GM18505 (cell line): ENCODE data around the gene PRKAG3.

Experiments
- ATAC-seq: cut with Tn5 transposase; IDR thresholded peaks from one replicate; pipeline ENCODE4 v1.9.1; 2021; ENCODE audit not compliant: unreplicated experiment
- POLR2A ChIP-seq: IDR thresholded peaks from 4 replicates; pipeline ENCODE4 v1.6.1; 2011; ENCODE audit warnings: borderline replicate concordance; ENCODE audit not compliant: insufficient read depth, insufficient read length; ENCODE audit errors: extremely low read depth

The PRKAG3 gene

GRCh38 chr2:218811382-218811781 is 20.2 kb downstream of the PRKAG3 start:
- no peak for ATAC-seq
- no peak for TF ChIP-seq POLR2A

DNA sequence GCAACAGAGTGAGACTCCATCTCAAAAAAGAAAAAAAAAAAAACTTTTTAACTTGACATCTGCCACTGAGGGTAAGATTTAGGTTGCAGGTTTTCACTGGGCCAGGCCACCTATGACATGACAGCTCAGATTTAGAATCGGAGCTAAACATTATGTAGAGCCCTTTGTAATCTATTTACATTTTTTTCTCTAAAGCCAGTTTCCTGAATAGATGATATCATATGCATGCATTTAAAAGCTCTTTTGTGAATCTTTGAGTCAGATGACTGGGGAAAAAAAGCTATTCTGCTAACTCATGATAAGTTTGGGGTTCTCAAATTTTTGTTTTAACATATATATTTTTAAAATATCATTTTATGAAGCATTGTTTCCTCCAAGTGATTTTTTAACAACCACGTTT is 21.3 kb downstream of the PRKAG3 start:
- ATAC-seq = no peak

DNA sequence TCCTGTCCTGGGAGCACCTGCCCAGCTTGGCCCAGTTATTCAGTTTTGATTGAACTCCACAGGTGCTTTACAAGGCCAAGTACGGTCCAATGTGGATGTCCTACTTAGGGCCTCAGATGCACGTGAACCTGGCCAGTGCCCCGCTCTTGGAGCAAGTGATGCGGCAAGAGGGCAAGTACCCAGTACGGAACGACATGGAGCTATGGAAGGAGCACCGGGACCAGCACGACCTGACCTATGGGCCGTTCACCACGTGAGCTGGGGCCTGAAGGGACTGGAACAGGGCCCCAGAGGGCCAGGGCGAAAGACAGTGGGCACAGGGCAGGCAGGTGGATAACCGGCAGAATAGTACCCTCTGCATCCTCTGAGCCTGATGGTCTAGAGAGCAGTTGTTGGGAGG is 22.1 kb downstream of the PRKAG3 start:
- TF ChIP-seq POLR2A = no peak
- no peak for ATAC-seq

More for the DNA sequence above, 21.3 kb downstream of the PRKAG3 start:
- no peak for TF ChIP-seq POLR2A

- ATAC-seq = no peak
- no peak for TF ChIP-seq POLR2A
These were observed 24.0 kb downstream of the PRKAG3 start for GRCh38 chr2:218807626-218808025.

DNA sequence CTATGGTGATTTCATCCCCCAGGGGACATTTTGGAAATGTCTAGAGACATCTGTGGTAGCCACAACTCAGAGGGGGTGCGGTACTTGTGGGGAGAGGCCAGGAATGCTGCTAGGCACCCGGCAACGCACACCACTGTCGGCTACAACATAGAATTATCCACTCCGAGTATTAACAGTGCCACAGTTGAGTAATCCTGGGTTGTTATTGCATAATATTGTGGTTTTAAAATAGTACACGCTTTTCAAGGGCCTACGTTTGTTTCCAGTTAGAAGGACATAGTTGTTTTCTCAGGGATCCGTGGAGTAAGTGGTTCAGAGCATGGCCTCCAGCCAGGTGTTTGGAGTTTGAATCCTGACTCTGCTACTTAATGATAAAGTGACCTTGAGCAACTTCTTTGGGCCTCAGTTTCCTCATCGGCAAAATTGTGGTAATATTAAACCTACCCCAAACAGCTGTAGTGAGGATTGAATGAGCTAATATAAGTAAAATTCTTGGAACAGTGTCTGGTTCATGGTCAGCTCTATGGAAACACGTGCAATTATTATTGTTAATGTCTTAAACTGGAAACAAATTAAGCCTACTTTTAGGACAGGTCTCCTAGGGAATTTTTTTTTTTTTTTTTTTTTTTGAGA is 25.1 kb downstream of the PRKAG3 start:
- ATAC-seq = no peak
- TF ChIP-seq POLR2A = no peak

- no peak for ATAC-seq
- TF ChIP-seq POLR2A = no peak
These were observed 26.0 kb downstream of the PRKAG3 start for GRCh38 chr2:218805627-218806026.

- no peak for TF ChIP-seq POLR2A
- no peak for ATAC-seq
These were observed 26.8 kb downstream of the PRKAG3 start for GRCh38 chr2:218804817-218805216.

- no peak for TF ChIP-seq POLR2A
- no peak for ATAC-seq
These were observed 29.1 kb downstream of the PRKAG3 start for GRCh38 chr2:218802386-218802994.

GRCh38 chr2:218799990-218800389 is 31.6 kb downstream of the PRKAG3 start:
- no peak for ATAC-seq
- TF ChIP-seq POLR2A = no peak

DNA sequence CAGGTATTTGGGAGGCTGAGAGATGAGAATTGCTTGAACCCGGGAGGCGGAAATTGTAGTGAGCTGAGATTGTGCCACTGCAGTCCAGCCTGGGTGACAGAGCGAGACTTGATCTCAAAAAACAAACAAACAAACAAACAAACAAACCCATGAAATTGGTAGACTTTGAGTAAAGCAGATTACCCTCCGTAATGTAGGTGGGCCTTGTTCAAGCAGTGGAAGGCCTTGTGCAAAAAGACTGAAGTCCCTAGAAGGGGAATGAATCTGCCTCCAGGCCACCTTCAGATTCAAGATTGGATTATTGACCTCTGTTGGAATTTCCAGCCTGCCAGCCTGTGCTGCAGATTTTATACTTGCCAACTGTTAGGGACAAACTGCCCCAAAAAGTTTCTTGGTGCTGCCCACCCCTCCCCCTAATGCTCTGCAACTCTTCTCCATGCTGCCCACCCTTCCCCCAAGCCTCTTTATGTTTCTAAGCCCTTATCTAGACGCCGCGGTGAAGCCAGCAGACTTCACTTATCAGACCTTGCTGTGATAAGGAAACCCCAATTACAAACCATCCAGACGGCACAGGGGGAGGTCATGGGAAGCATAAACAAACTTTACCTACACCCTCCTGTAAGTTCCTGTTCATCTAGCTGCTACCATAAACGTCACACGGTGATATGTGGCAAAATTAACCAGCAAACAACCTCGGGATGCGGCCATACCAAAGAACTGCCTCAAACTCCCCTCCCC is 32.7 kb downstream of the PRKAG3 start:
- no peak for ATAC-seq
- no peak for TF ChIP-seq POLR2A

GRCh38 chr2:218796691-218797090 is 34.9 kb downstream of the PRKAG3 start:
- TF ChIP-seq POLR2A = no peak
- no peak for ATAC-seq

DNA sequence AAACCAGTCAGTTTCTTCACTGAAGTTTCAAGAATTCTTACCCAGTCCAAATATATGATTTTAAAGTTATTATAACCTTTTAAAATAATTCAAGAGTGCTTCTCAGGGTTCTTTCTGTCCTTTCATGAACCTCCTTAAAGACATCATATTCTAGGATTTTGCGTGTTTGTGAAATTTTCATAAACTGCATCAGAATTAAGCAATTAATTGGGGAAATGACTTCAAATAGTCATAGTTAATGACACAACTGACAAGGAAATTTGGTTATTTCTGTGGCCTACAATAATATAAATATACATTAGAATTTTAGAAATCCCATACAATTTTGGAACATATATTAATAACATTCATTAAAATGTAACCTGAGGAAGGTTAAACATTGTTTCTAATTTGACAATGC is 39.2 kb downstream of the PRKAG3 start:
- no peak for ATAC-seq

DNA sequence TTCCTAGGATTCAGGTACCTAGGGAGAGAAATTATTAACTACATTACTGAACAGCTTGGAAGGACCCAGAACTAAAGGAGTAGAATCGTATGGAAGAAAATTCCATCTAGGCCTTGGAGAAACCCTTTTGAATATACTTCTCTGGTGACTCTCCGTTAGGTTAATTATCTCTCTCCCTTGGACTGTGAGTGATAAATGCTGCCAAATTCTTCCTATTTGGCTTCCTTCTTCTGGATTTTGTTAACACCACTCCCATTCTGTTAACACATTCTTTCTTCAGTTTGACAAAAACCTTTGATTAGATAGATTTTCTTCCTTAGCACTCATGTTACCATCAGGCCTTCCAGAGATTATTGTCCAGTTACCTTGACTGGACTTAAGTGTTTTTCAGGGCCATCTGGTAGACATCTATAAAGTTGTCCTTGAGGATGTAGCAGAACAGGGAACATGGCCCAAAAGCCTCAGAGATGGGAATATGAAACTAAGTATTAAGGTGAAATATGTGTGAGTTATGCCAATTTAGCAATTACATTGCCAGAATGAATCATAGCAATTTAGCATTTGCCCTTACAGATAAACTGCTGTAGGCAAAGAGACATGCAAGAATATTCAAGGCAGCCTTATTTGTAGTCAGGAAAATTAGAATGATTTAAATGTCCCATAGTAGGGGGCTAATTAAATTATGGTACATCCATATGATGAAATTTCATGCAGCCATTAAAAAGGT is 42.9 kb downstream of the PRKAG3 start:
- TF ChIP-seq POLR2A = no peak
- ATAC-seq = no peak

More for the DNA sequence above, 39.2 kb downstream of the PRKAG3 start:
- no peak for TF ChIP-seq POLR2A
